Measurements from ENCODE around the gene CLMN. TPM values are rescaled to one million over a fixed set of nuclear protein-coding genes. Genes with fewer than 3 reads are reported as not detected.

The CLMN gene
- total and polyA plus RNA-seq, 8 donors: 5.3 to 42.9 (median 20.1) TPM

DNA sequence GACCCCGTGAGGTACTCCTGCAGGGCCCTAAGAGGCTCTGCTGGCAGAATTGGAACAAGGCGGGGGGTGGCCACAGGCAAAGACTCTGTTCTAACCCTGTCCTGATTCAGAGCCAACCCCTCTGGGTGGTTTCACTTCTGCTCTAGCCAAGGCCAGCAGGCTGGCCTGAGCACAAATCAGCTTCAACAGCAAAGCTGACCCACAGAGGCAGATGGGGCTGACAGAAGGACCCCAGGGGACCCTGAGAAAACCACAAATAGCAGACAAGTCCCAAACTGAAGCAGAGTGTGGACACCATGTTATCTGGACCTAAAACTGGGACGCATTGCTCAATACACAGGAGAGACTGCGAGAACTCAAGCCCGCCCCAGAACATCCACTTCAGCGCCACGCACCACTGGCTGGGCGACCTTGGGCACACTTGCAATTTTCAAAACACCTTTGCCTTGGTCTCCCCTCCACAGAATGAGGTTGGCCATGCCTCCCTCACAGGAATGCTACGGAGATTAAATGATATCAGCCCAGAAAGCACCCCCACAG is 85.9 kb downstream of the CLMN start:
- TF ChIP-seq, protein P1, sequence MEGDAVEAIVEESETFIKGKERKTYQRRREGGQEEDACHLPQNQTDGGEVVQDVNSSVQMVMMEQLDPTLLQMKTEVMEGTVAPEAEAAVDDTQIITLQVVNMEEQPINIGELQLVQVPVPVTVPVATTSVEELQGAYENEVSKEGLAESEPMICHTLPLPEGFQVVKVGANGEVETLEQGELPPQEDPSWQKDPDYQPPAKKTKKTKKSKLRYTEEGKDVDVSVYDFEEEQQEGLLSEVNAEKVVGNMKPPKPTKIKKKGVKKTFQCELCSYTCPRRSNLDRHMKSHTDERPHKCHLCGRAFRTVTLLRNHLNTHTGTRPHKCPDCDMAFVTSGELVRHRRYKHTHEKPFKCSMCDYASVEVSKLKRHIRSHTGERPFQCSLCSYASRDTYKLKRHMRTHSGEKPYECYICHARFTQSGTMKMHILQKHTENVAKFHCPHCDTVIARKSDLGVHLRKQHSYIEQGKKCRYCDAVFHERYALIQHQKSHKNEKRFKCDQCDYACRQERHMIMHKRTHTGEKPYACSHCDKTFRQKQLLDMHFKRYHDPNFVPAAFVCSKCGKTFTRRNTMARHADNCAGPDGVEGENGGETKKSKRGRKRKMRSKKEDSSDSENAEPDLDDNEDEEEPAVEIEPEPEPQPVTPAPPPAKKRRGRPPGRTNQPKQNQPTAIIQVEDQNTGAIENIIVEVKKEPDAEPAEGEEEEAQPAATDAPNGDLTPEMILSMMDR (IDR thresholded peaks at IDR 0.05): no peak

DNA sequence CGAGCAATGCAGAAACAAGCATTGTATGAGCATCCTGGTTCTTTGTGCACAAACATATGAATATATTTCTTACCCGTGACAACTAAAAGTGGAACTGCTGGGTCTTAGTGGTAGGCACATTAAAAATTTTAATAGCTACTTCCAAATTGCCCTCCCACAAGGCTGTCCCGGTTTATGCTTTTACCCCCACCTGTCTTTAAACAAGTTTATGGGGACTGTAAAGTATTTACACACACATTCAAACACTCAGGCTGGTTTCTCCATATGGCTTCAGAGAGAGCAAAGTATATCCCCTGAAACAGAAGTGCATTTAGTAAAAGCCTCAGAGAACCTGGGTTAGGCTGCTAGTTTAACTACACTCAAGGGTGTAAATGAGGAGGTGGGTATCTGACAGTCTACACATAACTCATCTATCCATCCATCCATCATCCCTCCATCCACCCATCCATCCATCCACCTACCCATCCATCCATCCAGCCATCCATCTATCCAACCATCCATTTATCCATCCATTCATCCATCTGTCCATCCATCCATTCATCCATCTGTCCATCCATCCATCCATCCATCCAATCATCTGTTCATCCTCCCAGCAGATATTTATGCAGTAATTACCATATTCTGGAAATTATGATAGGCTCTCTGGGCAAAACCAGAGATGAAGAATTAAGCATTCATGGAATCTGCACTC is 86.7 kb downstream of the CLMN start:
- H3K36me3 ChIP-seq: no peaks in the 10 kb centered on the region
- TF ChIP-seq POLR2AphosphoS5 (IDR thresholded peaks at IDR 0.05) (no peak), POLR2A (IDR thresholded peaks at IDR 0.05) (no peak)
- intact Hi-C loops (cut with DNase I; ENCODE audit: low total_unique reads): no loop called here
- 90 to 93% (median 92%) methylated on average over 3 of the region's 3 CpGs for WGBS, 5 donors
- no peaks in the 10 kb centered on the region for H3K27me3 ChIP-seq
- H3K9me3 ChIP-seq: no peaks in the 10 kb centered on the region
- H3K4me1 ChIP-seq: peaks cover 9 to 16% (median 11%) of the 10 kb centered on the region in 4 donors
- no peak overlapping the region for H3K27ac ChIP-seq
- DNase-seq: no peak
- H3K4me3 ChIP-seq: no peak overlapping the region

More for the DNA sequence above, 85.9 kb downstream of the CLMN start:
- 87 to 95% (median 93%) methylated on average over 9 of the region's 9 CpGs for WGBS, 5 donors
- H3K4me3 ChIP-seq: no peak overlapping the region
- intact Hi-C loops (cut with DNase I; ENCODE audit: low total_unique reads): no loop called here
- H3K27ac ChIP-seq: peak overlapping the region in 2 of 5 donors; percentile 2 to 6
- no peak for DNase-seq
- H3K9me3 ChIP-seq: no peaks in the 10 kb centered on the region
- H3K36me3 ChIP-seq: no peaks in the 10 kb centered on the region
- peaks cover 9 to 13% (median 11%) of the 10 kb centered on the region in 4 donors for H3K4me1 ChIP-seq
- H3K27me3 ChIP-seq: no peaks in the 10 kb centered on the region

DNA sequence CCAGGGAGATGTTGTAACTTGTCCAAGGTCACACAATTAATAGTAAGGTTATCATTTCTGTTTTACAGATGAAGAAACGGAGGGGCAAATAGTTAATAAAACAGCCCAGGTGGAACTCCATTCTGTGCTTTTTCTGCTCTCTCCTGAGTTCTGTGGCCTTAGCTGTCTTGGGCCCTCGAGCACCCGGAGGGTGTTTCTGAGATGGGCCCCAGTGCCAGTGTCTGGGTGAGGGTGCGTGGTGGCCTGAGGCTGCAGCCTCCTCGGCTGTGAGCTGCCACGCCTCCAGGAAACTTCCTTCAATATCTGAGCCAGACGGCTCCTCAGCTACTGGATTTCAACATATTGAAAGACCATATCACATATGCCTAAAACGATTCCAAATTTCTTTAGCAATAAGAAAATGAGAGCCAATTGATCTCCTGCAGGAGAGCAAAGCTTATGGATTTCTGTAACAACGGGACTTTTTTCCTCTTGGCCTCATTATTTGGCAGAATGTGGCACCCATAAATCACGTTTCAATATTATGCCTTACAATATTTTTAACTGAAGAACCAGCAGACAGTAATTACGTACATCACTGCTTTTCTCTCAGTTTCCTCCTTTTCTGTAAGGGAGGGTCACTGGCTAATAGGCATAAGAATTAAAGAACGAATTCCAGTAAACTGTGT is 87.6 kb downstream of the CLMN start:
- Histone ChIP-seq H3K4me3 (no peak overlapping the region), H3K4me1 (peaks cover 10 to 25% (median 19%) of the 10 kb centered on the region in 4 donors), H3K36me3 (no peaks in the 10 kb centered on the region), H3K27ac (peak overlapping the region in 2 of 5 donors; percentile 30 to 42), H3K9me3 (no peaks in the 10 kb centered on the region), H3K27me3 (no peaks in the 10 kb centered on the region)
- TF ChIP-seq EP300 (IDR thresholded peaks at IDR 0.05): no peak
- TF ChIP-seq, protein P1 (IDR thresholded peaks at IDR 0.05): no peak
- TF ChIP-seq POLR2AphosphoS5 (IDR thresholded peaks at IDR 0.05): no peak
- TF ChIP-seq POLR2A (IDR thresholded peaks at IDR 0.05): no peak
- intact Hi-C loops (cut with DNase I; ENCODE audit: low total_unique reads): no loop called here
- WGBS, 5 donors: 34 to 58% (median 42%) methylated on average over 11 to 12 of the region's 12 CpGs
- peak in 1 of 2 donors; percentile 48 for DNase-seq

DNA sequence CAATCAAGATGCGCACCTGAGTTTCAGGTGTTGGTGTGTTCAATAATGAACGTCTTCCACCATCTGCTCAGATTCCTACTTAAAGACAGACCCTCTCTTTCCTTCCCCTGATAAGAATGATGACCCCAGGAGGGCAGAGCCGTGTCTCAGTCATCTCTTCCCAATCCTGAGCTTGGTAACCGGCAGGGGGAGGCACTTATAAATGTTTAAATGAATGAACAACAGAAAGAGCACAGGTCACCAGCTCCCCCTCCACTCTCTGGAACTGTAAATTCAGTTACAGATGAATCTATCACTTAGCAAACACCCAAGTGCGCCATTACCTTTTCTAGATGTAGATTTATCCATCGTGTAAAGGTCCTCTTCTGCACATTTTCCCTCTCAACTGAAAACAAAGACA is 90.0 kb downstream of the CLMN start:
- Histone ChIP-seq H3K4me1 (peaks cover 10 to 31% (median 24%) of the 10 kb centered on the region in 4 donors), H3K4me3 (no peak overlapping the region), H3K36me3 (no peaks in the 10 kb centered on the region), H3K27ac (no peak overlapping the region), H3K27me3 (no peaks in the 10 kb centered on the region), H3K9me3 (no peaks in the 10 kb centered on the region)
- intact Hi-C loops (cut with DNase I; ENCODE audit: low total_unique reads): no loop called here
- TF ChIP-seq POLR2AphosphoS5 (IDR thresholded peaks at IDR 0.05): no peak
- no peak for DNase-seq
- WGBS, 5 donors: 70 to 82% (median 75%) methylated on average over 6 of the region's 6 CpGs

DNA sequence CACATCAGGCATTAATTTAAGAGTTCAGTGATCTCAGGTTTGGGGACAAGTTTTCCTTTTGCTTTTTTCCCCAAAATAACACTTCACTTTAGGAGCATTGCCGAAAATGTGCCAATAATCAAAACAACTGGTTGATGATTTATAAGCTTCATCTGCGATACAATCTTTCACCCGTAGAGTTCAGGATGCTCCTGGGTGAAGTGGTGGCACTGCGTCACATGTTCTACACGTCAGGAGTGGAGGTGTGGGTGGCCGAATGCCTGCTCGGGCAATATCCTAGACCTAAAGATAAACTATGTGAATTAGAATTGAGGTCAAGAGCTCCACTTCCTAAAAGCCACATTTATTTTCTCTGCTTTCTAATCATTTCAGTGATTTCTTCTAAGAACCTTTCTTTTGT is 91.5 kb downstream of the CLMN start:
- no peaks in the 10 kb centered on the region for H3K27me3 ChIP-seq
- no peak overlapping the region for H3K4me3 ChIP-seq
- TF ChIP-seq EP300 (IDR thresholded peaks at IDR 0.05): no peak
- no peak for TF ChIP-seq POLR2A (IDR thresholded peaks at IDR 0.05)
- TF ChIP-seq, protein P1 (IDR thresholded peaks at IDR 0.05): no peak
- no peak for TF ChIP-seq POLR2AphosphoS5 (IDR thresholded peaks at IDR 0.05)
- WGBS, 5 donors: 63 to 75% (median 70%) methylated on average over 7 of the region's 7 CpGs
- no peaks in the 10 kb centered on the region for H3K36me3 ChIP-seq
- no peak overlapping the region for H3K27ac ChIP-seq
- H3K9me3 ChIP-seq: no peaks in the 10 kb centered on the region
- intact Hi-C loops (cut with DNase I; ENCODE audit: low total_unique reads): no loop called here
- no peak for DNase-seq
- H3K4me1 ChIP-seq: peaks cover 10 to 31% (median 22%) of the 10 kb centered on the region in 4 donors
